Common myeloid progenitor, CD34-positive (primary cell): ENCODE results near the gene TMEM89.

ENCODE experiments used
- CTCF ChIA-PET: fragments of 350-600 bp; sonication (Branson Sonifier 250); formaldehyde crosslinking; loops from one replicate; lab custom pipeline; 2021; ENCODE audit warnings: antibody characterized with exemption; lab: Charles Lee
- POLR2A ChIA-PET: fragments of 350-600 bp; sonication (Branson Sonifier 250); formaldehyde crosslinking; loops from one replicate; lab custom pipeline; 2021; ENCODE audit warnings: antibody characterized with exemption; lab: Charles Lee
- DNase-seq, 3 donors: peaks; one replicate each; pipeline versions ENCODE4 v3.0.0 to v3.0.0-alpha.2; 2013
- H3K27ac ChIP-seq, 2 experiments: 1 replicate in 1 of 2; 2 replicates in 1 of 2; pipeline ENCODE4 v1.7.0; 2013; ENCODE audit warnings: inconsistent platforms in 2 of 2, low read length in 2 of 2, mild to moderate bottlenecking in 2 of 2, low read depth in 1 of 2, moderate library complexity in 1 of 2; ENCODE audit not compliant: severe bottlenecking in 2 of 2, insufficient read depth in 1 of 2, poor library complexity in 1 of 2
- H3K27me3 ChIP-seq, 5 experiments: replicated peaks in 2 of 5; 1 replicate in 3 of 5; 2 replicates in 2 of 5; pipeline versions ENCODE4 v1.6.1 to v1.7.0; 2013; ENCODE audit warnings: low read length in 4 of 5, mild to moderate bottlenecking in 2 of 5, moderate library complexity in 2 of 5, inconsistent platforms in 1 of 5; ENCODE audit not compliant: insufficient read depth in 5 of 5, control insufficient read depth in 4 of 5
- H3K36me3 ChIP-seq, 4 experiments: 1 replicate in 2 of 4; 2 replicates in 2 of 4; pipeline versions ENCODE4 v1.6.1 to v1.7.0; 2013; ENCODE audit warnings: low read length in 3 of 4, control low read depth in 1 of 4, mild to moderate bottlenecking in 1 of 4; ENCODE audit not compliant: control insufficient read depth in 4 of 4, insufficient read depth in 4 of 4
- H3K4me1 ChIP-seq, 4 experiments: 1 replicate in 3 of 4; 2 replicates in 1 of 4; pipeline versions ENCODE4 v1.6.1 to v1.7.1; 2013; ENCODE audit warnings: low read length in 3 of 4, mild to moderate bottlenecking in 3 of 4, control low read depth in 1 of 4, inconsistent platforms in 1 of 4, moderate library complexity in 1 of 4; ENCODE audit not compliant: control insufficient read depth in 4 of 4, insufficient read depth in 4 of 4; ENCODE audit errors: control extremely low read depth in 1 of 4
- H3K4me3 ChIP-seq, 7 experiments: 1 replicate in 4 of 7; 2 replicates in 3 of 7; pipeline versions ENCODE4 v1.5.1 to v1.7.0; 2013; ENCODE audit warnings: mild to moderate bottlenecking in 7 of 7, low read length in 6 of 7, moderate library complexity in 6 of 7, inconsistent platforms in 2 of 7, low read depth in 2 of 7, control low read depth in 1 of 7; ENCODE audit not compliant: insufficient read depth in 4 of 7, control insufficient read depth in 1 of 7; ENCODE audit errors: extremely low read depth in 1 of 7
- H3K9me3 ChIP-seq, 5 experiments: 1 replicate in 4 of 5; 2 replicates in 1 of 5; pipeline versions ENCODE4 v1.6.1 to v1.7.1; 2013; ENCODE audit warnings: low read length in 4 of 5, mild to moderate bottlenecking in 2 of 5, inconsistent platforms in 1 of 5, low read depth in 1 of 5, moderate library complexity in 1 of 5; ENCODE audit not compliant: control insufficient read depth in 4 of 5, insufficient read depth in 2 of 5; ENCODE audit errors: control extremely low read depth in 1 of 5
- WGBS: methylation state at CpG from one replicate; pipeline ENCODE4 v1.1.5; 2013; ENCODE audit not compliant: insufficient coverage; 5-methylcytosine and 5-hydroxymethylcytosine counted together

TMEM89 gene

DNA sequence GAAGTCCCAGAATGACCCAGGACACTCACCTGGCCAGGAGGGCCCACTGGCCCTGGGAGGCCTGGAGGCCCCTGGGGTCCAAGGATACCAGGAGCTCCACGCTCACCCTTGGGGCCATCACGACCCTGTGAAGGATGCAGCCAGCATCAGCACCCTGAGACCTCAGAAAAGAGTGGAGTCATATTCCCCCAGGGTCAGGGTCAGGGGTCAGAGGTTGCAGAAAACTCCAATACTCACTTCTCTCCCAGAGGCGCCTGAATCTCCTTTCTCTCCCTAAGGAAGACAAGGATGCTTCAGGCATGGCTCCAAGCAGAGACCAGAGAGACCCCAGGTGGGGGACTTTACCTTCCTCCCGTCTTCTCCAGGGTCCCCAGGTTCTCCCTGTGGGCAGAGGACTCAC lies 44.9 kb downstream of the TMEM89 start:
- H3K27ac ChIP-seq: no peak overlapping the region
- ChIA-PET POLR2A (no interaction called here), CTCF (no interaction called here)
- no peak overlapping the region for H3K4me3 ChIP-seq
- DNase-seq: no peak
- H3K27me3 ChIP-seq: no peaks in the 10 kb centered on the region
- no peaks in the 10 kb centered on the region for H3K4me1 ChIP-seq
- WGBS: 91% methylated on average over 4 of the region's 4 CpGs
- no peaks in the 10 kb centered on the region for H3K9me3 ChIP-seq
- H3K36me3 ChIP-seq: no peaks in the 10 kb centered on the region

DNA sequence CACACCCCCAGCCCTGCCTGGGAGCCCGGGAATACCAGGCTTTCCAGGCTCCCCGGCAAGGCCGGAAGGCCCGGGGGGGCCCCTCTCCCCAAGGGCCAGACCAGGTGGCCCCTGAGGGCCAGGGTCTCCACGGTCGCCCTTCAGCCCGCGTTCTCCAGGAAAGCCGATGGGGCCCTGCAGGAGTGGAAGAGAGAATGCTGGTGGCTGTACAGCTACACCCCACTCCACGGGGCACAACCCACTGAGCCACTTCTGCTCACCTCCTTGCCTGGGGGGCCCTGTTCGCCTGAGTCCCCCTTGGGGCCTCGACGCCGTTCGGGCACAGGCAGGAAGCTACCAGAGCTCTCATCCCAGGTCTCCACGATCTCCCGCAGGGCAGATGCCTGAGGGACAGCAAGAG lies 46.2 kb downstream of the TMEM89 start:
- CTCF ChIA-PET: no interaction called here

DNA sequence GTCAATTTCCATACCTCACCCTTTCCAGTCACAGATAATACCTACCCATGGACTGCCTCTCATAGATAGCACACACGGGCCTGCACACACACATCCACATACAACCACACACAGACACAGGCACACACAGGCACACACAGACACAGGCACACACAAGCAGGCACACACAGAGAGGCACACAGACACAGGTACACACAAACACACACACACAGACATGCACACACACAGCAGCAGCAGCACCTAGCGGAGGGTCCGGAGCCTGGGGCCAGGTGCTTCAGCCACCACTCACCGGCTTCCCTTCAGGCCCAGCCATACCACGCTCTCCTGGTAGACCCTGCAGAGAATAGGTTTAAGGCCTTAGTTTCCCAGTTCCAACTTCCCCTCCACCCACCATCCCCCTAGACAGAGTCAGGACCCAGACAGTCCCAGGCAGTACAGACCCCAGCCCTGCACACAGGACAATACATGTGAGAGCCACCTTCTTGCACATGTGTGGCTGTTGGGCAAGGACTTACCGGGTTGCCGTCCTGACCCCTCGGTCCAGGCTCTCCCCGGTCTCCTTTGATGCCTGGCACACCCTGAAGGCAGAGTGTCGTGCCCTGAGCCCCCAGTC lies 47.5 kb downstream of the TMEM89 start:
- H3K4me3 ChIP-seq: no peak overlapping the region
- no peaks in the 10 kb centered on the region for H3K27me3 ChIP-seq
- WGBS: 98% methylated on average over 9 of the region's 10 CpGs
- no peak for DNase-seq
- H3K9me3 ChIP-seq: no peaks in the 10 kb centered on the region
- no peaks in the 10 kb centered on the region for H3K4me1 ChIP-seq
- ChIA-PET POLR2A (no interaction called here), CTCF (no interaction called here)
- H3K36me3 ChIP-seq: no peaks in the 10 kb centered on the region
- no peak overlapping the region for H3K27ac ChIP-seq

More for the DNA sequence above, 46.2 kb downstream of the TMEM89 start:
- POLR2A ChIA-PET: no interaction called here
- DNase-seq: no peak
- Histone ChIP-seq H3K27ac (no peak overlapping the region), H3K4me3 (no peak overlapping the region), H3K9me3 (no peaks in the 10 kb centered on the region), H3K4me1 (no peaks in the 10 kb centered on the region), H3K36me3 (no peaks in the 10 kb centered on the region), H3K27me3 (no peaks in the 10 kb centered on the region)
- WGBS: 95% methylated on average over 10 of the region's 17 CpGs

DNA sequence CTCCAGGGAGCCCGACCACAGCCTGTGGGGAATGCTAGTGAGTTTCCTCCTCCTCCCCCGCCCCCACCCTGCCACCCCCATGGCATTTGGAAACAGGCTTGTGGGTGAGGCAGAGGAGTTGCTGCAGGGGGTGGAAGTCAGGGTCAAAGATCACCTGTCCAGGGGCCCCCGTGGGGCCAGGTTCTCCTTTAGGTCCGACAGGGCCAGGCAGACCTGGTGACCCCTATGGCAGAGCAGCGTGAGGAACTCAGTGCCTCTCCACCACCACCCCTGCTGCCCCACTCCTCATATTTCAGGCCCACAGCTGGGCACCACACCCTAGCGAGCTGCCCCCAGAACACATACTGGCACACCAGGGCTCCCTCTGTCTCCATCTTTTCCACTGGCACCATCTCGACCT lies 49.1 kb downstream of the TMEM89 start:
- POLR2A ChIA-PET: no interaction called here
- Histone ChIP-seq H3K4me3 (no peak overlapping the region), H3K36me3 (no peaks in the 10 kb centered on the region), H3K27ac (no peak overlapping the region), H3K9me3 (no peaks in the 10 kb centered on the region), H3K27me3 (no peaks in the 10 kb centered on the region), H3K4me1 (no peaks in the 10 kb centered on the region)
- no peak for DNase-seq
- CTCF ChIA-PET: no interaction called here
- 92% methylated on average over 4 of the region's 7 CpGs for WGBS

- no peak for DNase-seq
- Histone ChIP-seq H3K4me1 (no peaks in the 10 kb centered on the region), H3K27me3 (no peaks in the 10 kb centered on the region), H3K27ac (no peak overlapping the region), H3K36me3 (no peaks in the 10 kb centered on the region), H3K9me3 (no peaks in the 10 kb centered on the region), H3K4me3 (no peak overlapping the region)
- ChIA-PET CTCF (no interaction called here), POLR2A (no interaction called here)
- 98% methylated on average over 6 of the region's 12 CpGs for WGBS
These were observed 49.6 kb downstream of the TMEM89 start for GRCh38 chr3:48571938-48572337.
